Measurements from ENCODE around the gene ZNF41.
A peak's percentile ranks its signal among the peaks of the same experiment; 100 is the strongest.
"Not testable (repeated sequence)": the region's sequence is repeated elsewhere in the genome, so short reads cannot be mapped to it uniquely, and the experiment has no call there.

Gene ZNF41

DNA sequence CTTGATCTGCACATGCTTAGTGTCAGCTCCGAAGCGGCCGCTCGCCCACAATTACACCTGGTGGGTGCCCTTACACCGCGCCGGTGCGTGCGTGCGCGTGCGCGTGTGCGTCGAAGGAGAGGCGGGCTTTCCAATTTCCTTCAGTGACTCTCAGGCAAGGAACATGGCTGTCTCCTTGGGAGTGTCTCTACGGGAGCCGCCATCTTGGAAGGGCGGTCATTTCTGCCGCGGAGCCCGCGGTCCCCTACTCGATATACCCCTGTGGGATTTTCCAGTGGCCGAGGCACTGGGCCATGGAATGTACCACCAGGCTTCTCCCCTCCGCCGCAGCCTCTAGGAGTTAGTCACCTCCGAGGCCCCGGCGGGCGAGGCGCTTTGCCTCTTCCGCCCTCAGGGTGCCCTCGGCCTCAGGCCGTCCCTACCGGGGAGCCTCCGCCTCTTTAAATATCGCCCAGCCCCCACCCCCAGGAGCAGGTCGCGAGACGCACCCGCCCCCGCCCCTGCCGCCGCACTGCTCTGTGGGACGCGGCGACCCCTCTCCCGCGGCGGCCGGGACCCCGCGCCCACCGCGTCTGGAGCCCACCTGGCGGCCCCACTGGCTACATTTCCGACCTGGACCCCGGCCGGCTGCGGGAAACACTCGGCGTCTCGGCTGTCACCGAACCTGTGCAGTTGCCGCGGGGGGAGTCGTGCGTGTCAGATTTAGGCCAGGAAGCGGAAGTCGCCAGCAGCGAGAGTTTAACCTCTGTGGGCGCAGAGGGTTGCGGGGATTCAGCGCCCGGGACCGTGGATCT is at the start of gene ZNF41:
Gene ZNF41 (minus strand): TSS at position 711 of the 794 bp plus-strand sequence. CDS start 15,741 bp downstream, outside the sequence.
- peak; percentile 55 for DNase-seq

DNA sequence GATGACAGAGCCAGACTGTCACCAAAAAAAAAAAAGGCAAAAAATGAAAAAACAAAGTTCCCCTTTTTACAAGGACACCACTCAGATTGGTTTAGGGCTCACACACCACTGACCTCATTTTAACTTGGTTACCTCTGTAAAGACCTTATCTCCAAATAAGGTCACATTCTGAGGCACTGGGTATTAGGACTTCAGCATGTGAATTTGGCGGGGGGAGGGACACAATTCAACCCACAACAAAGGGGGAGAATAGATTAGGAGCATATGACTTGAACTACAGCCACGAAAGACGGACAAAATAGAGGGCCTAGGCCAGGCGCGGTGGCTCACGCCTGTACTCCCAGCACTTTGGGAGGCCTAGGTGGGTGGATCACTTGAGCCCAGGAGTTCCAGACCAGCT is 47.0 kb upstream of the ZNF41 start:
- DNase-seq: no peak

DNA sequence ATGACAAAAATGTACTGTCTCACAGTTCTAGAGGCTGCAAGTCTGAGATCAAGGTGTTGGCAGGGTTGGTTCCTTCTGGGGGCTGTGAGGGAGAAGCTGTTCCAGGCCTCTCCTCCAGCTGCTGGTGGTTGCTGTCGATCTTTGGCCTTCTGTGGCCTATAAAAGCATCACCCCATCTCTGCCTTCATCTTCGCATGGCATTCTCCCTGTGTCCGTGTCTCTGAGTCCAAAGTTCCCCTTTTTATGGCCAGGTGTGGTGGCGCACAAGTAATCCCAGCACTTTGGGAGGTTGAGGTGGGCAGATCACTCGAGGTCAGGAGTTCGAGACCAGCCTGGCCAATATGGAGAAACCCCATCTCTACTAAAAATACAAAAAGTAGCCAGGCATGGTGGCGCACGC is 46.5 kb upstream of the ZNF41 start:
- DNase-seq: no peak

DNA sequence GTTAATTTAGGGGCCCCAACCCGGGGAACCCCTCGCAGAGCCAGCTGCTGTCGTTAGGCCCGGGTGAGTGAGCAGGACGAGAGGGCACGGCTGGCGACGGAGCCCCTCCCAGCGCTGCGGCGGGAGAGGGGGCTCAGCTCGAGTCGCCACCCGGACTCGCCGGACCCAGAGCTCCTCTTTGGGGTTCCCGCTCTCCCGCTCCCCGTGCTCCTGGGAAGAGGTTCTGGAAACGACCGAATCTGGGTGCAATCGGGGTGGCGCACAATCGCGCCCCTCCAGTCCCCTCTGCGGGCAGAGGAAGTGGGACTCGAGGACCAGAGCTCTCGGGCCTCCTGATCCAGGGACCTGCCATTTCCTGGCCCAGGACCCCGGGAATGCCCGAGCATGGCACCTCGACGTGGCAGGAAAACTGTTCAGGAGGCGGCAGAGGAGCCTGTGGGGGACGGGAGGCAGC is 40.7 kb upstream of the ZNF41 start:
- no peak for DNase-seq

DNA sequence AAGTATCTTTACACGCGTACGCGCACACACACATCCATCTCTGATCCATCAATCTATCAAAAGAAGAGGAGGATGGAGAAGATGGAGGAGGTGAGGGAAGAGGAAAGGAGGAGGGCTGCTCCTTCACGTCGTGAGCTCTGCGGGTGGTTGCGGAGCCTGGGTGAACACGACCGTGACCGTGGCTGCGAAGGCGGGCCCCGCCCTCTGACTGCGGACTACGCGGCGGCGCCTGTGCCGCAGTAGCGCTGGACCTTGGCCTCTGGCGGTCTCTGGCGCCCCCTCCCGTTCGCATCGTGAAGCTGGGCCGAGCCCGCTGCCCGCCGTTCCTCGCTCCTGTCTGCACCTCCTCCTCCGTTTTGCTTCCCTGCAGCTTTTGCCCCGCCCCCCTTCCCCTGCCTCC is 40.3 kb upstream of the ZNF41 start:
- peak; percentile 56 for DNase-seq

DNA sequence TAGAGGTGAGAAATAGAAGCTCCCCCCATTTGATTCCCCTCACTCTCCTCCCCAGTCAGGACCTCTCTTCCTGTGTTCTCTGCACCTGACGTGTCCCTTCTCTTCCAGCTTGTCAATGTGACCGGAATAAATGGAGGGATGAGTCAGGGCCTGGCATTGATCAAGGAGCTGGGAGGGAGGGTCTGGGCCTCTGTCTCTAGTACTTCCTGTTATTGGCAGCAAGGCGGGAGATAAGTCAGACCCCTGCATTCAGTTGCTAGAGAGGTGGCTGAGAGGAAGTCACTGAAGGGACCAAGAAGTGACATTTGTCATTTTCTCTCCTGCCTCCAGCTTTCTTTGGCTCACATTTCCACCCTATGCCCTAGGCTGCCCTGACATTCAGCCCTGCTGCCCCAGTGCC is 35.1 kb upstream of the ZNF41 start:
- no peak for DNase-seq

DNA sequence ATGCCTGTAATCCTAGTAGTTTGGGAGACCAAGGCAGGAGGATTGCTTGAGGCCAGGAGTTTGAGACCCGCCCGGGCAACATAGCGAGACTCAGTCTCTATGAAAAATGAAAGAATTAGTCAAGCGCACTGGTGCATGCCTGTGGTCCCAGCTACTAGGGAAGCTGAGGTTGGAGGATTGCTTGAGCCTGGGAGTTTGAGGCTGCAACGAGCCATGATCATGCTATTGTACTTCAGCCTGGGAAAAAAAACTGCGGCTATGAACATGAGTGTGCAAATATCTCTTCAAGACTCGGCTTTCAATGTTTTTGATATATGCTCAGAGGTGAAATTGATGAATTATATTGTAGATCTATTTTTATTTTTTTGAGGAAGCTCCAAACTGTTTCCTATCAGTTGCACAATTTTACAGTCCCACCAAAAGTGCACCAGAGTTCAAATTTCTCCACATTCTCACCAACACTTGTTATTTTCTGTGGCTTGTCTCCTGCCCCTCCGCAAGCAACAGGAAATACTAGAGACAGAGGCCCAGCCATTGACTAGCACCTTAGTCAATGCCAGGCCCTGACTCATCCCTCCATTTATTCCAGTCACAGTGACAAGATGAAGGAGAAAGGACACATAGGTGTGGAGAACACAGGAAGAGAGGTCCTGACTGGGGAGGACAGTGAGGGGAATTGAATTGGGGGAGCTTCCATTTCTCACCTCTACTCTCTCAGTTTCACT is 33.1 kb upstream of the ZNF41 start:
- DNase-seq: no peak

DNA sequence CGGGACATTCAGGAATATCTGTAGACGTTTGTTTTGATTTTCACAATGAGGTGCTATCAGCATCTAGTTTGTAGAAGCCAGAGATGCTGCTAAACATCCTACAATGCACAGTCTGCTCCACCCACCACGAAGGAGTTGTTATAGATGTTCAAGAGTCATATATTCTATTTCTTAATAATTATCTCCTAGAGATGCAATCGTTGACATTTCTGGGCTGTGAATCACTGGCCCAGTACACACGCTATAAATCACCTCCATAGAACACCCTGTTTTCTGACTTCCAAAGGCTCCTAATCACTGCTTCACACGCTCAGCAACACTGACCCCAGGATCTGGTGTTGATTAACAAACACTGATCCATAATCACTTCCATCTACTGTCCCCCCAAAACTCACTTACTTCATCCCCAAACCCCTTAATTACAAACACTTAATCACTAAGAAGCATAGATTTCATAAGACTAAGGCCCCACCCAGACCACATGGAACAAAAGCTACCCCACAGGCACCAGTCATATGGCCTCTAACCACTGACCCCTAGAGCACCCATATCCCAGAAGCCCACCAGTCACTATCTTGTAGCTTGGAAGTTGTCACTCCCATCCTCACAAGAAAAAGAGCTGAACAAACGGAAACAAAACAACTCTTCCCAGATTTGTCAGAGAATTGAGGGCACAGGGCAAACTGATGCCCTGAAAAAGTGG is 31.7 kb upstream of the ZNF41 start:
- no peak for DNase-seq

DNA sequence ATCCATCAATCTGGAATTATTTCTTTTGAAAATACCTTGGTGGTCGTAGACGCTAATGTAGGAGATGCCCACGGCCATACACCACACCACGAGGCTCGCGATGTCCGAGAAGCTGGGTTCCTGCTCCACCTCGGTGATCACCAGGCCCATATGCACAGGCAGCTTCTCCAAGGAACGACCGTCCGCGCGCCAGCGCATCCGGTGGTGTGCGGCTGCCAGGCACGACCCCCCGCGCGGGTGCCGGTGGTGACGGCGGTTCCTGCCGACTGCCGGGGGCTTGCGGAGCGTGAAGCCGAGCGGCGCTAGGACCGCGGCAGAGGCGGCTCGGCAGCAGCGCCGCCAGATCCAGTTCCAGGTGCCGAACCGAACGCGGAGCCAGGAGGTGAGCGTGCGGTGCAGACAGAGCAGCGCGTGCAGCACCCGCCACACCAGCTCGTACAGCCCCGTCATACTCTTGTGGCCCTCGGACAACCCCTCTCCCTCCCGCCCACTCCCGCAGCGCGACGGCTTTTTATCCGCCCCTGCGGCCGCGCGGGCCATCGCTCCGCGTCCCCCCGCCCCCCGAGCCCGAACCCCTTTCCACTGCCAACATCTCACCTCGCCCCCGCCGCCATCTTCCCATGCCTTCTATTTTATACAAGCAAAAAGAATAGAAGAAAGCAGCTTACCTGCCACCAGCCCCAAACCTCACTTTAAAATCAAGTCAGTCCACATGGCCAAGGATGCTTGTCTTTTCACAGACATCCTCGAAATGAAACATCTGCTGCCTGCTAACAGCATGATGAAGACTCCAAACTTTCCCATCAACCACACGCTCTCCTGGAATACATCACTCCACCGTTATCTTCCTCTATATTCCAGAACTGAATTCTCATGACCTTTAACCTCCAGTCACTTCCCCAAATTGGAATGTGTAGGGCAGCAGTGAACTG is 30.3 kb upstream of the ZNF41 start:
- not testable (repeated sequence) for DNase-seq

DNA sequence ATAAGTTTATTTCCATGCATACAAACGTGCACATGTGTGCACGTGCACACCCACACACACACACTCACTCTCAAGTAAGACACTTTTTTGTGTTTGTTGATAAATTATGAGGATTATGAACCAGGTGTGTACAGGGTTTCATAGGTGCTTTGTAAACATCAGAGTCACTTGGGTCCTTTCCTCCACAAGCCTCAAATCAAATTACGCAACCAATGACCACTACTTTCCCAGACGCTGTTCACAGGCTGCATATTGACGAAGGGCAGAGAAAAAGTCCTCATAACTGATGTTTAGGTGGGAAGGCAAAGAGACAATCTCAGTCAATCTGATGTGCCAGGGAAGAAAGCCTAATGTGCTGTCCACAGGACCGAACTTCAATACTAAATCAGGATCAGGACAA is 29.4 kb upstream of the ZNF41 start:
- not testable (repeated sequence) for DNase-seq

DNA sequence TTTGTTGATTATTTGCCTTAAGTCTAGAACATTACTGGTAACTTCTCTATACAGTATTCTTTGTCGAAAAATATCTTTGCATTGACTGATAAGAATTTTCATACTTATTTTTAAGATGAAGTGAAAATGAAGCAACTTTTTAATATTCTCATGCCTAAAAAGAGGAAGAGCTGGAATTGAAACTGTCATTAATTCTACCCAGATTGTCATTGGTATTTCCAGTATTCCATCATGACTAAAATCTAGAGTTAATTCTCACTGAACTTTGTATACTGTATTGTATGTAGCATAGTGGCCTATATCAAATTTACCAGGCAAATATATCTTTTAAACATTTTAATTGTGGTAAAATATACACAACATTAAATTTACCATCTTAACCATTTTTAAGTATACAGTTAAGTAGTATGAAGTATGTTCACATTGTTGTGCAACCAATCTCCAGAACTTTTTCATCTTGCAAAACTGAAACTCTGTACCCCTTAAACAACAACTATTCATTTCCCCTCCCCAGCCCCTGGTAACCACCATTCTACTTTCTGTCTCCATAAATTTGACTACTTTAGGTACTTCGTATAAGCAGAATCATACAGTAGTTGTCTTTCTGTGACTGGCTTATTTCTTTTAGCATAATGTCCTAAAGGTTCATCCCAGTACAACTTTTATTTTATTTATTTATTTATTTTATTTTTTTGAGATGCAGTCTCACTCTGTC is 24.3 kb upstream of the ZNF41 start:
- DNase-seq: no peak

DNA sequence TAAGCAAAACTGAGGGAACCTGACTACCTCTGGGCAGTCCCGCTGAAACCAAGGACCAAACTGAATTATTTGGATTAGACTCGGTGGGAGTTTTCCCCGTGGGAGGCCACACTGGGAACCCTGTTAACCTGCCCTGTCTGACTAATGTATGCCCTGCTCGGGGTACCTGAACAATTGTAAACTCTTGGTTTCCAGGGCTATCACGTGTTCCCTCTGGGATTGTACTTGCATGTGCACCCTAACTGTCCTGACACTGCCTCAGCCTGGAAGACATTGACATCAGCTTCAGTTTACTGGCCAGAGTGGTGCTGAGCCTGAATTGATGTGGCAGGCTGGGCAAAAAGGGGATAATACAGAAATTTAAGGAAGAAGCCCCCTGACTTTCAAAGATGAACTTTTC is 20.1 kb upstream of the ZNF41 start:
- DNase-seq: no peak

DNA sequence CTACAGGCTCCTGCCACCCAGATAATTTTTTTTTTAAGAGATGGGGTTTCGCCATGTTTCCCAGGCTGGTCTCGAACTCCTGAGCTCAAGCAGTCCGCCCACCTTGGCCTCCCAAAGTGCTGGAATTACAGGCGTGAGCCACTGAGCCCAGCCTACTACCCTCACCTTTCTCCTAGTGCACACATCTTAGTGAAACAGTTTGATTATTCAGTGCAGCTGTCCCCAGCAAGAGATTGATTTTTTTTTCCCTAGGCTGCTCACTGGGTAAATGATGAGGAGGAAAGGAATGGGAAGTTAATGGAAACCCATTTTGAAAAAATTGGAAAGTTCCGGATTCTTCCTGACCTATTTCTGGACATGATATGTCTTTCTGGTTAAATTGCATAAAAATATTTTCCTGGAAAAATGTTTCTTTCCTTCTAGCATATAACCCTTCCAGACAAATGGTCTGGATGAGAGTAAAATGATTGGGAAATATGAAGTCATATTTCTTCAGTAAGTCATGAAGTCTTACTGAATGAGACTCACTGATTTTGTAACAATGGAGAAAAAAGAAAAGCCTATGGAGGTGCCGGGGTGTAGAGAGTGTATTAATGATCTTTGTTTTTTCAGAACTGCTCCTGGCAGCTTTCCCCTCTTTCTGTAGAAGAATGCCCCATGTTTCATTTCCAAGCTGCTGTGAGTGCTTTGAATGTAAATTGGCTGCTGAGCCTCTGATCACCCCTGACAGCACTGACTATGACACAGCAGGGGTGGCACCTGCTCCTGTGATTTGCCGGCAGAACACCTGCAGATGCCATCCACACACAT is 19.5 kb upstream of the ZNF41 start:
- DNase-seq: no peak

DNA sequence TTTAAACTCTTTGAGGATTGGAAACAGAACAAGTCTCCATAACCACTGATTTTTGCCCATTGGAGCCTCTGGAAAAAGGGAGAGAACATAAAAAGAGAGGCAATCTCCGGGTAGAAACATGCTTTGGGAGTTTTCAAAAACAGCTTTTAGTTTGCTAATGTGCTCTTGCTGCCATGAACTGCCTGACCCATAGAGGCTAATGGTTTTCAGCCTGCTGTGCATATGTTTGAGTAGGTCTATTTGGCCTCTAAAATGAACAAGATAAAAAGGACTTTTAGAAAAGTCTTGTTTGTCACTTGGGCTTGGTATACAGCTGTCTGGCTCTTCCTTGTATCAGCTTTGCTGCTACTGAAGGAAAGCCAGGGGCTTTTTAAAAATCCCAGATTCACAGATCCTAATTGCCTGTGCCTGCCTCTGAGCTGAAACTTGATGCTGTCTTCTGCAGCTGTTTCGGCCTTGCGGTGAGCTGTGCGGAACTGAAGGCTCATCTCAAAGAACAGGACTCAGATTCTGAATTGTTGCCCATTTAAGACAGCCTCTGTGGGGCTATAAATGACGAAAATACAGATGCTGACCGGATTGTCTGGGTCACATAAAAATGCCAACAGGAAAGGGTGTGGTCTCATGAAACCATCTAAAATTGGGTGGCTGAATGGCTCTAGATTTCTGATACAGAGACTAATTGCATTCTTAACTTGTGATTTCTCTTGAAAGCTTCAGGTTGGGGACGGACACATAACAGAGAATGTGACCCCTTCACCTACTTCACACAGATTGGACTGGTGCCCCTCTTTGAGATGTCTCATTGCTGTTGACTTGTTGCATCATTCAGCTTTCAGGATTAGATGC is 18.4 kb upstream of the ZNF41 start:
- DNase-seq: no peak

DNA sequence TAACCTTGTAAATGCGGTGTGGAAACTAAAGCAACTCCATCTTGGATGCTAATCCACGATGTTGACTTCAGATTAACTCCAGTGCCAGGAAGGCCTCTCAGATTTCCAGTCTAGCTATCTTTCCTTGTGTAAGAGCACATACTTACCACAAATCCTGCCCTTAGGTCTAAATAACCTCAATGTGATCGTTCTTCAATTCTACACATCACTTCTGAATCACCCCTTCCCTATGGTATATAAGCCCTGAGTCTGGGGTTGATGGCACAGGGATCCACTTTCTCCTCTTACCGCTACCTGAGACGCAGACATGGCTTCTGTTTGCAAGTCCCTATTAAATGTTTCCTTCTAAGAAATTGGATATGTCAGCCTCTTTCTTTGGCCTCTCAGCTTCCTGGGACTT is 17.5 kb upstream of the ZNF41 start:
- no peak for DNase-seq

DNA sequence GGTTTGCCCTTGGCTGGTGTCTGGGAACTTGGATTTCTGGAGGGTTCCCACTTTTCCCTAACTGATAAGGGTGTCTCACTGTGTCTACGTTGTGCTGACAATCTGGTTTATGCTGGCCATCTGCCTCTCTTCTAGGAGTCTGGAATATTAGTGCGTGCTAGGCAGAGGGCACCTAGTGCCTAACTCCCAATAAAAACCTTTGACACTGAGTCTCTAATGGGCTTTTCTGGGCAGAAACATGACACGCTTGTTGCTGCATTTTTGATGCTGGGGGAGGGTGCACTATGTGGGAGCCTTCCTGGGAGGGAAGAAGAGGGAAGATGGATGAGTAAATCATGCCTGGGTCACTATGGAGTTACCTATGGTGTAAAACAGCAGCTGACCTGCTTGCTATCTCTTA is 16.3 kb upstream of the ZNF41 start:
- DNase-seq: no peak

DNA sequence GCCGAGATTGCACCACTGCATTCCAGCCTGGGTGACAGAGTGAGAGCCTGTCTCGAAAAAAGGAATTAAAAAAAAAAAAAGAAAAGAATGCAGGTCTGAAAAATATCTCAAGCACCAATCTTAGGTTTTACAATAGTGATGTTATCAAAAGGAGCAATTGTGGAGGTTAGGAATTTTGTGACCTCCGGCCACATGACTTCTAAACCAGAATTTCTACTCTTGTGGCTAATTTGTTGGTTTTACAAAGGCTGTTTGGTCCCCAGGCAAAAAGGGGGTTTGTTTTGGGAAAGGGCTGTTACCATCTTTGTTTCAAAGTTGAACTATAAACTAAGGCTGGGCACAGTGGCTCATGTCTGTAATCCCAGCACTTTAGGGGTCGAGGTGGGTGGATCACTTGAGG is 15.4 kb upstream of the ZNF41 start:
- DNase-seq: no peak

DNA sequence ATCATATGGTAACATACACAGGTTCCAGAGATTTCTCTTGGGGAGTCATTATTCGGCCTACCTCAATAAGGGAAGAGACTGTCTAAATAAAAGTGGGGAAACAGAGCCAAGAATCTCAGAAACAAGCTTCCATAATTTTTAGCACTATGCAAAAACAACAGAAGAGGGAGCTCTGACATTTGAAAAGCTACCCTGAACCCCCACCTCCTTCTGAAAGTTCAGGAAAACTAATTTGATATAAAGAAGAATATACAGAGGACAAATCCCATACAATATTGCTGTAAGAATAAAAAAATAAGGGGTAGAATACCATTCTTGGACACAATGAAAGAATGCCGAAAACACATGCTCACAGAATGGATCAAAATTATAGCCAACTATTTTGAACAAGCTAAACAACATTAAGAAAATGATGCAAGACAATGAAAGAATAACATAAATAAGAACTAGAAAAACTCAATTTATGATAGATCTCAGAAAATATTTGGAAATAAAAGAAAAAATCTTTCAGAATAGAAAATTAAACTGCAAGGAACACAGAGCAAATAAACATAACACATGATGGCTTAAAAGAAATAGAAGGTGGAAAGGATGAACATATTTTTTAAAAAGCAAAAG is 14.4 kb upstream of the ZNF41 start:
- no peak for DNase-seq

DNA sequence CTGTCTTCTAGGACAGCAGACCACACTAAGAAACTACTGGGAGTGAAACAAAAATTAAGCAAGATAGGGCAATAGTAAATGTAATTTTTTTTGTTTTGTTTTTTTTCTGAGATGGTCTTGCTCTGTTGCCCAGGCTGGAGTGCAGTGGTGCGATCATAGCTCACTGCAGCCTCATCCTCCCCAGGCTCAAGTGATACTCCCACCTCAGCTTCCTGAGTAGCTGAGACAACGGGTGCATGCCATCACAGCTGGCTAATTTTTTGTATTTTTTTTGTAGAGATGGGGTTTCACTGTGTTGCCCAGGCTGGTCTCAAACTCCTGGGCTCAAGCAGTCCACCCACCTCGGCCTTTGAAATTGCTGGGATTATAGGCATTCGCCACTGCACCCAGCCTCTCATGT is 9.1 kb upstream of the ZNF41 start:
- DNase-seq: not testable (repeated sequence)

All from 8988T (cell line).